ENCODE data around the gene ZNF581.

The ZNF581 gene

DNA sequence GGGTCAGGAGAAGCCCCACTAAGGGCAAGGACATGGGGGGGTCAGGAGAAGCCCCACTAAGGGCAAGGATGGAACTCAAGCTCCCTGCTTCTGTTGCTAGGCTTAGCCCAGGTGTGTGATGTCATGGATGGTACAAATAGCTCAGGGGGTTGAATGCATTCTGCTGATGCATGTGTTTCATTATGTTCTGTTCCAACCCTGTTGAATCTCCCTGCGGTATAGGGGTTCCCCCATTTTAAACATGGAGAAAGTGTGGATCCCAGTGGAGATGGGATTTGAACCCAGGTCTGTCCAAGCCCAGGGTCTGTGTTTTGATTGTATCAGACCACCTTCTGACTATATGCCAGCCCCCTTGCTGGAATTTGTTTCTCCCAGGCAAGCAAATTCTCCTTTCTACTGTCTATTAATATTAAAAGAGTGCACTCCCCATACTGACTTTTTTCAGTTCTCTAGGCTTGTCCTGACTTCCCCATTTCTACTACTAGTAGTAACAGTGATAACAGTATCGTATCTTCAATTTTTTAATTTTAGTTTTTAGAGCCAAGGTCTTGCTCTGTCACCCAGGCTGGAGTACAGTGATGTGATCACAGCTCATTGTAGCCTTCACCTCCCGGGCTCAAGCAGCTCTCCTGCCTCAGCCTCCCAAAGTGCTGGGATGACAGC is 31.3 kb upstream of the ZNF581 start:
- no peak for DNase-seq

DNA sequence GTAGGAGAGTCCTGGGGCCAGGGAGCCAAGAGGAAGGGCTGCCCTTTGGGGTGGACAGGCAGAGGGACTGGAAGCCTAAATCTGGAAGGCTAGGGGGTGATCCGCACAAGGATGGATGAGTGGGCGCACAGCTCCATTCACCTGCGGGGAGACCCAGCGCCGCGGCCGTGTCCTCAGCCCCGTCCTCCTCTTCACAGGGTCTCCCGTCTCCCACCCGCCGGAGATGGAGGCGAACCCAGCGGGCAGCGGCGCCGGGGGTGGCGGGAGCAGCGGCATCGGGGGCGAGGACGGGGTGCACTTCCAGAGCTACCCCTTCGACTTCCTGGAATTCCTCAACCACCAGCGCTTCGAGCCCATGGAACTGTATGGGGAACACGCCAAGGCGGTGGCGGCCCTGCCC is 30.1 kb upstream of the ZNF581 start:
- DNase-seq: no peak

DNA sequence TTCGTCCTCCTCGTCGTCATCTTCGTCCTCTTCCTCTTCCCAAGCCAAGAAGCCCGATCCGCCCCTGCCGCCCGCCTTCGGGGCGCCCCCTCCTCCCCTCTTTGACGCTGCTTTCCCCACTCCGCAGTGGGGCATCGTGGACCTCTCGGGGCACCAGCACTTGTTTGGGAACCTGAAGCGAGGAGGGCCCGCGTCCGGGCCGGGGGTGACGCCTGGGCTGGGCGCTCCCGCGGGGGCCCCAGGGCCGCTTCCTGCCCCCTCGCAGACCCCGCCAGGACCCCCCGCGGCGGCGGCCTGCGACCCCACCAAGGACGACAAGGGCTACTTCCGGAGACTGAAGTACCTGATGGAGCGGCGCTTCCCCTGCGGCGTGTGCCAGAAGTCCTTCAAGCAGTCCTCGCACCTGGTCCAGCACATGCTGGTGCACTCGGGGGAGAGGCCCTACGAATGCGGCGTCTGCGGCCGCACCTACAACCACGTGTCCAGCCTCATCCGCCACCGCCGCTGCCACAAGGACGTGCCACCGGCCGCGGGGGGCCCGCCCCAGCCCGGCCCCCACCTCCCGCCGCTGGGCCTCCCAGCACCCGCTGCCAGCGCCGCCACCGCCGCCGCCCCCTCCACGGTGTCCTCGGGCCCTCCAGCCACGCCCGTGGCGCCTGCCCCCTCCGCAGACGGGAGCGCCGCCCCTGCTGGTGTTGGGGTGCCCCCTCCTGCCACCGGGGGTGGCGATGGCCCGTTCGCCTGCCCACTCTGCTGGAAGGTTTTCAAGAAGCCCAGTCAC is 29.3 kb upstream of the ZNF581 start:
- no peak for DNase-seq

DNA sequence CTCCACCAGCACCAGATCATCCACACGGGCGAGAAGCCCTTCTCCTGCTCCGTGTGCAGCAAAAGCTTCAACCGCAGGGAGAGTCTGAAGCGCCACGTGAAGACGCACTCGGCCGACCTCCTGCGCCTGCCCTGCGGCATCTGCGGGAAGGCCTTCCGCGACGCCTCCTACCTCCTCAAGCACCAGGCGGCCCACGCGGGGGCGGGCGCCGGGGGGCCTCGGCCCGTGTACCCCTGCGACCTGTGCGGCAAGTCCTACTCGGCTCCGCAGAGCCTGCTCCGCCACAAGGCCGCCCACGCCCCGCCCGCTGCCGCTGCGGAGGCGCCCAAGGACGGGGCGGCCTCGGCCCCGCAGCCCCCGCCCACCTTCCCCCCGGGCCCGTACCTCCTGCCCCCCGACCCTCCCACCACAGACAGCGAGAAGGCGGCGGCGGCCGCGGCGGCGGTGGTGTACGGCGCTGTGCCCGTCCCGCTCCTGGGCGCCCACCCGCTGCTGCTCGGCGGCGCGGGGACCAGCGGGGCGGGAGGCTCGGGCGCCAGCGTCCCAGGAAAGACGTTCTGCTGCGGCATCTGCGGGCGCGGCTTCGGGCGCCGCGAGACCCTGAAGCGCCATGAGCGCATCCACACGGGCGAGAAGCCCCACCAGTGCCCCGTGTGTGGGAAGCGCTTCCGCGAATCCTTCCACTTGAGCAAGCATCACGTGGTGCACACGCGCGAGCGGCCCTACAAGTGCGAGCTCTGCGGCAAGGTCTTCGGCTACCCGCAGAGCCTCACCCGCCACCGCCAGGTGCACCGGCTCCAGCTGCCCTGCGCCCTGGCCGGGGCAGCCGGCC is 28.5 kb upstream of the ZNF581 start:
- DNase-seq: no peak

DNA sequence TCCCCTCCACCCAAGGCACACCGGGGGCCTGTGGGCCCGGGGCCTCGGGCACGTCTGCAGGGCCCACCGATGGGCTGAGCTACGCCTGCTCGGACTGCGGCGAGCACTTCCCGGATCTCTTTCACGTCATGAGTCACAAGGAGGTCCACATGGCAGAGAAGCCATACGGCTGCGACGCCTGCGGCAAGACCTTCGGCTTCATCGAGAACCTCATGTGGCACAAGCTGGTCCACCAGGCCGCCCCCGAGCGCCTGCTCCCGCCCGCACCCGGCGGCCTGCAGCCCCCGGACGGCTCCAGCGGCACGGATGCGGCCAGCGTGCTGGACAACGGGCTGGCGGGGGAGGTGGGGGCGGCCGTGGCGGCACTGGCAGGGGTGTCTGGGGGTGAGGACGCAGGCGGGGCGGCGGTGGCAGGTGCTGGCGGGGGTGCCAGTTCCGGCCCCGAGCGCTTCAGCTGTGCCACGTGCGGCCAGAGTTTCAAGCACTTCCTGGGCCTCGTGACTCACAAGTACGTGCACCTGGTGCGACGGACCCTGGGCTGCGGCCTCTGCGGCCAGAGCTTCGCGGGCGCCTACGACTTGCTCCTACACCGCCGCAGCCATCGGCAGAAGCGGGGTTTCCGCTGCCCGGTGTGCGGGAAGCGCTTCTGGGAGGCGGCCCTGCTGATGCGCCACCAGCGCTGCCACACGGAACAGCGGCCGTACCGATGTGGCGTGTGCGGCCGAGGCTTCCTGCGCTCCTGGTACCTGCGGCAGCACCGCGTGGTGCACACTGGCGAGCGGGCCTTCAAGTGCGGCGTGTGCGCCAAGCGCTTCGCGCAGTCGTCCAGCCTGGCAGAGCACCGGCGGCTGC is 27.7 kb upstream of the ZNF581 start:
- DNase-seq: no peak

DNA sequence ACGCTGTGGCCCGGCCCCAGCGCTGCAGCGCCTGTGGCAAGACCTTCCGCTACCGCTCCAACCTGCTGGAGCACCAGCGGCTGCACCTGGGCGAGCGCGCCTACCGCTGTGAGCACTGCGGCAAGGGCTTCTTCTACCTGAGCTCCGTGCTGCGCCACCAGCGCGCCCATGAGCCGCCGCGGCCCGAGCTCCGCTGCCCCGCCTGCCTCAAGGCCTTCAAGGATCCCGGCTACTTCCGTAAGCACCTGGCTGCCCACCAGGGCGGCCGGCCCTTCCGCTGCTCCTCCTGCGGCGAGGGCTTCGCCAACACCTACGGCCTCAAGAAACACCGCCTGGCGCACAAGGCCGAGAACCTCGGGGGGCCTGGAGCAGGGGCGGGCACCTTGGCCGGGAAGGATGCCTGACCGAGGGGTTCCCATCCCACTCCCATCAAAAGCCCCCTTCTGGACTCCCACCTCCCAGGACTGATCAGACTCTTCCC is 27.0 kb upstream of the ZNF581 start:
- DNase-seq: no peak

DNA sequence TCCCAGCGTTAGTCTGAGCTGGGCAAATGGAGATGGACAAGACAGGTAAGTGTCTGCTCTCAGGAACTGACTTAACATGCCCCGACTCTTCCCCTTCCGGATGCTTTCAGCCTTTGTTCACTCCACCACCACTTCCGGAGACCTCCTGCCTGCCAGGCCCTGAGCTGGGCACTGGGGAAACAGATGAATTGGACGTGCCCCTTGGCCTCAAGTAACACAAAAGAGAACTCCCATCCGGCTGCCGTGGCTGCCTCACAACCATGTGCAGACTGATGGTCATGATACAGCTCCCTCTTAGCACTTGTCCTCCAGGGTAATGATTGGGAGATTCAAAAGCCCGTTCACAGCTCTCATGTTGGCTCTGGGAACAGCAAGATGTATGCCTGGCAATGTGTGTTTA is 26.0 kb upstream of the ZNF581 start:
- no peak for DNase-seq

DNA sequence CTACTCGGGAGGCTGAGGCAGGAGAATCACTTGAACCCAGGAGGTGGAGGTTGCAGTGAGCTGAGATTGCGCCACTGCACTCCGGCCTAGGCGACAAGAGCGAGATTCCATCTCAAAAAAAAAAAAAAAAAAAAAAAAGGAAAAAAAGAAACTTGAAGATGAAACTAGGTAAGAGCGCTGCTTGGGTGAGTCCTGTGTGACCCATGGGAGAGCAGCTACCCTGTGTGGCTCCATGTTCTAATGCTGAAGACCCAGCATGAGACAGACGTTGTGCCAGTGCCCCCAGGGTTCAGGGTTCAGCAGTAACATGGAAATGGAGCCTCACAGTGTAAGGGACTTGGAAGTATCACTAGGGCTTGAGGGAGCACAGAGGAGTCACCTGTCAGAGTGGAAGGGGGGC is 25.0 kb upstream of the ZNF581 start:
- DNase-seq: no peak

DNA sequence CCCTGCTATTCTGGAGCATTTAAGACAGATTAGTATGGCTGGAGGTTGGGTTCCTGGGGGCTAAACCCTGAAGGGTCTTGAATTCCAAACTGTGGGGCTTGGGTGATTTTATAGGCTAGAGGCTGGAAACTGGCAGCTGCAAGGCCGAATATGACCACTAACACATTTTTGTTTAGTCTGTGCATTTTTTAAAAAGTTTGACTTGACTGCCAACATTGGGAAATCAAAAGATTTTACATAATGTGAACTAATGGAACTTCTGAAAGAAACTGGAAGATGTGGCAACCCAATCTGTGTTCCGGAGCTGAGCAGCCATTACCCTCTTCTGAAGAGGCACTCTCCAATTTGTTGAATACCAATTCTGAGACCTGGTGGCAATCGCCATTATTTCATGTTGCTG is 24.2 kb upstream of the ZNF581 start:
- DNase-seq: no peak

DNA sequence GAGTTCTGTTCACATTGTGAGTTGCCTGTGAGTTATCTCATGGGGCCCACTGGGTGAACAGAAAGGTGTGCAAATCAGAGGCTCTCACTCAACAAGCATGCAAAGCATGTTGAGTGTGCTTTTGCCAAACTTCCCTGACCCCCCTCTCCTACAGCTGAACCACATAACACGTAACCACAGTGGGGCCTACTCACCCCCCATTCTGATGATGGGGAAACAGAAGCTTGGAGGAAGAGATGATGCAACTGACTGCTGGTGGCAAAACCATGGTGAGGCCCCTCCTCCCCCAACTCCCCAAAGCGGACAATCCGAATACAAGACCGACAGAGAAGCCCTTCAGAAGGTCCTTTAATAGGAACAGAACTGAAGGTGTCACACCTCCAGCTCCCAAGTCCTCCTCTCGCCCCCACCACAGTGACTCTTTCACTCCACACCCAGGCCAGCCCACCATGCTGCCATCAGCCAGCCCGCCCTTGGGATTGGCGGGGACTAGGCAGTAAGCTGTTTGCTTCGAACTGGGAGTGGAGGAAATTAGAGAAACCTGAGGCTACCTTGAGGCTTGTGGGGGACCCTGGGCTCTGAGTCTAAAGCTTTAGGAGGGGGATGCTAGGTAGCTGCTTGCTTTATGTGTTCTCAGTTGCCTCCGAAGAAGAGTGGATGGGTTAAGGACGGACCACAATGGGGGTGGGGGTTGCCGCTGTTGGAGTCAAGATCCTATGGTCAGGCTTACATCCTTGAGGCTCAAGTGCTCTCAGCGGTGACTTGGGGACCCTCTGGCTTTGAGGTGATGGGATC is 22.8 kb upstream of the ZNF581 start:
- no peak for DNase-seq

DNA sequence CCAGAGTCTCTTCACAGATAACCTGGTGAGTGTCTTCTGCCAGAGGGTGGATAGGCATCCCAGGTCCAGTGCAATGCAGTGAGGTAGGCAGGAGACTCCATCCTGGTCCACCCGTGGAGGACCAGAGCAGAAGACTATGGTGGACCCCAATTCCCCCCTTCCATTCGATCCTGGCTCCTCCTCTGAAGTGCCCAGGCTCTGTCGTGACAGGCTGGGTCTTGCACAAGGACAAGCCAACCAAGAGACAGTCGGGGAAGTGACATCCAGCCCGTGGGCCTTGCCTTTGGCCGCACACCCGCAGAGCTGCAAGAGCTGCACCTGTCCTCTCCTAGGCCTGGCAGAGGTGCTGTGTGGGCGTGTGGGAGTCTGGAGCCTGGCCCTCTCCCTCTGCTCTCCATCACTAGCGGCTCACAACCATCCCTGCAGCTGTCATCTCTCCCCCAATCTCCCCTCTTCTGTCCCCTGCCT is 22.2 kb upstream of the ZNF581 start:
- DNase-seq: no peak

DNA sequence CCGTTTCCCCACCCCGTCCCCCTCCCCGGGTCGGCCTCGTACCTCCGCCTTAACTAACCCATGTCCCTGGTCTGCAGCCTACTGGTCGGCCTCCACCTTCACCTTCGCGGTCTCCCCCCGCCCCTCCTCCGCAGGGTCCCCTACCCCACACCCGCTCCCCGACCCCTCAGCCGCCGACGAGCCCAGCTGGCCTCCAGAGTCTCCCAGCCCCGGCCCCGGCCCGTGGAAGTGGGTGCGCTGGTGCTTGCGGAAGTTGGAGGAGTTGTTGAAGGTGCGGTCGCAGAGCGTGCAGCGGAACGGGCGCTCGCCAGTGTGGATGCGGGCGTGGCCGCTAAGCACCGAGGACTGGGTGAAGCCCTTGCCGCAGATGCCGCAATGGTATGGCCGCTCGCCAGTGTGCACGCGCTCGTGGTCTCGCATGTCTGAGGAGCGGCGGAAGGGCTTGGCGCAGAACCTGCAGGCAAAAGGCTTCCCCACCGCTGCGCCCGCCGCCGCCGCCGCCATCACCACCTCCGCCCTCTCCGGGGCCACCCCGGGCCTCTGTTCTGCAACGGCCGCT is 21.7 kb upstream of the ZNF581 start:
- no peak for DNase-seq

DNA sequence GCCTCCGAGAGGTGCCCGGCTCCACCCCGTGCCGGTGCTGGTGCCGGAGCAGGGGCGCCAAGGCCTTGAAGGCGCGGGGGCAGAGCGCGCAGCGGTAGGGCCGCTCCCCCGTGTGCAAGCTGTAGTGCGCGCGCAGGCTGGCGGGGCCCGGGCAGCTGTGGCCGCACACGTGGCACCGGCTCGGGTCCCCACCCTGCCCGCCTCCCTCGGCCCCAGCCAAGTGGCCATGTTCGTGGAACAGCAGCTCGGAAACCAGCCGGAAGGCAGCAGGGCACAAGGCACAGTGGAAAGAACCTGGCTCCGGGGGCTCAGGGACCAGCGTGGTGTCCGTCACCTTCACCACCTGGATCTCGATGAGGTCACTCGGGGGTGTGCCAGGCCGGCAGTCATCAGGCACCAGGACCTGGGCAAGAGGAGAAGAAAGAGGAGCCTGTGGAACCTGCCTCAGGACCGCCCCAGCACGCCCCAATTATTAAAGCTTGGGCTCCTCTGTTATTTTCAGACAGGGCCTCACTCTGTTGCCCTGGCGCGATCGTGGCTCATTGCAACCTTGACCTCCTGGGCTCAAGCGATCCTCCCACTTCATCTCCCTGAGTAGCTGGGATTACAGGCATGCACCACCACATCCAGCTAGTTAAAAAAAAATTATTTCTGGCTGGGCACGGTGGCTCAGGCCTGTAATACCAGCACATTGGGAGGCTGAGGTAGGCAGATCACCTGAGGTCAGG is 21.0 kb upstream of the ZNF581 start:
- DNase-seq: no peak

DNA sequence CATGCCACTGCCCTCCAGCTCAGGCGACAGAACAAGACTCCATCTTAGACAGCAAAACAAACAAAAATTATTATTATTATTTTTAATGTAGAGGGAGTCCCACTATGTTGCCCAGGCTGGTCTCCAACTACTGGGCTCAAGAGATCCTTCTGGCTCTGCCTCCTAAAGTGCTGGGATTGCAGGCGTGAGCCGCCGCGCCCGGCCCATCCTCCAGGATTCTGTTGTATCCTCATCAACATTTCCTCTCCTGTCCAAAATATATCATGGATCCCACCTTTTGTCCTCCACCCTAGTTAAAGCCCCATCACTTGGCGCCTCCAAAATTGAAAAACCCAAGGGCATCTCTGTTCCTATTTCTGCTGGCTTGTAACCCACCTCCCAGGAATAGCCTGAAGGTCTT is 20.3 kb upstream of the ZNF581 start:
- DNase-seq: no peak

DNA sequence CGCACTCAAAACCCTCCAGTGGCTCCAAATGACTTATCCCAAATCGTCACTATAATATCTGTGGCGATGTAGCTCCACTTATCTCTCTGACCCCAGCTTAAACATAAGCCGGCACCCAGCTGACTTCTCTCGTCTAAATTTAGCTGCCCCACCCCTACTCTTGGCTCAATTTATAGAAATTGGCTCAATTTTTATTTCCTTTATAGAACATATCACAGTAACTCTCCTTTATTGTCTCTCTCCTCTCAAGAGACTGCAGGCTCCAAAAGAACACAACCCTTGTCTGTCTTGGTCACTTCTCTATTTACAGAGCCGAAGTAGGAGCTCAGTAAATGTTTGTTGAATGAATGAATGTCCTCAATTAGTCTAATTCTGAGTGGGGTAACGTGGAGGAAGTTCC is 19.9 kb upstream of the ZNF581 start:
- no peak for DNase-seq

DNA sequence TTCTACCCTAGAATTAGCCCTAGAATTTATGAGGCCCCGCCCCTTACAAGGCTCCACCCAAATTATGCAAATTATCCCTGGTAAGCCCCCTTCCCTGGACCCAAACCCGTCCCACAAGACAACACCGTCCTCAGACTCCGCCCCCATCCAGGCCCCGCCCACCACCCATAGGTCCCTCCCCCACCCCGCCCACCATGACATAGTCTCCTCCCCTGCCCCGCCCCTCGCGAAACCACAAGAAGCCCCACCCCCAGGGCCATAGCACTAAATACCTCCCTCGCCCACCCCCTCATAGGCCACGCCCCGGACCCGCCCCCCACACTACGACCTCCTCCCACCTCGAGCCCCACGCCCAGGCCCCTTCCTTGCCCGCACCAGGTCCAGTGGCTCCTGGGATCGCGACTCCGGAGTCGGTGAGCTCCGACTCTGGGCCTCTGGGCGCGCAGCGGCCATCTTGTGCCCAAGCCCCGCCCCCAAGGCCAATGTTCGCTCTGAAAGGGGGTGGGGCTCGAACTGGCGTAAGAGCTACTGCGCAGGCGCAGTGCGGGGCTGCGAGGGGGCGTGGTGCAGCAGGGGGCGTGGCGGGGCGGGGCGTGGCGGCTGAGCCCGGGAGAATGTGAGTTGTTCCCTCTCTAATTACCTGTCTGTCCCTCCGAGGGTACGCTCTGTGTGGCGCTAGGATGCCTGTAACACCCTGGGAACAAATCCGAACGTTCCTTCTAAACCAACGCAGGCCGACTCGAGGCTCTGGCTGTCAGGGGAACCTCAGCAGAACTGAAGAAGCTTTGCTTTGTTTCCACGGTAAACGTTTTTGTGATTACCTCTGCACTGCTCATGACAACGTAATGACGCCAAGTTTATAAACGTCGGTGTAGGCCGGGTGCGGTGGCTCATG is 19.1 kb upstream of the ZNF581 start, which contains the start of gene ZNF784:
Gene ZNF784, minus strand, starts transcription at position 458 of the 895 bp plus-strand sequence. Its CDS starts 5 bp downstream, at position 453.
- peak; percentile 93 for DNase-seq

DNA sequence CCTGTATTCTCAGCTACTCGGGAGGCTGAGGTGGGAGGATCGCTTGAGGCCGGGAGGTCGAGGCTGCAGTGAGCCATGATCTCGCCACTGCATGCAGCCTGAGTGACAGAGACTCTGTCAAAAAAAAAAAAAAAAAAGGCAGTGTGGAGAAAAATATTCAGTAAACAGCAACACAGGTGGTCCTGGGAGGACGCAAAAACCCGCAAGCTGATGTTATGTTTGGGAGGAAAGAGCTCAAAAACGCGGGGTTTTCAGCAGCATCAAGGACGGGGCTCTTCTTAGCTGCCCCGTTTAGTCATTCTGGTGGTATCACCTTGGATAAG is 18.5 kb upstream of the ZNF581 start:
- no peak for DNase-seq

DNA sequence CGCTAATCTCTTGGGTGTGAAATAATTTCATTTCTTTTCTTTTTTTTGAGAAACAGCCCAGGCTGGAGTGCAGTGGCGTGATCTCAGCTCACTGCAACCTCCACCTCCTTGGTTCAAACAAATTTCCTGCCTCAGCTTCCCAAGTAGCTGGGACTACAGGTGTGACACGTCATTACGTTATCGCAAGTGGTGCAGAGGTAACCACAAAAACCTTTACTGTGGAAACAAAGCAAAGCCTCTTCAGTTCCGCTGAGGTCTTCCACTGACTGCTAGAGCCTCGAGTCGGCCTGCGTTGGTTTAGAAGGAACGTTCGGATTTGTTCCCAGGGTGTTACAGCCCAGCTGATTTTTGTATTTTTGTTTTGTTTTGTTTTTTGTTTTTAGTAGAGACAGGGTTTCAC is 17.1 kb upstream of the ZNF581 start:
- peak; percentile 49 for DNase-seq

DNA sequence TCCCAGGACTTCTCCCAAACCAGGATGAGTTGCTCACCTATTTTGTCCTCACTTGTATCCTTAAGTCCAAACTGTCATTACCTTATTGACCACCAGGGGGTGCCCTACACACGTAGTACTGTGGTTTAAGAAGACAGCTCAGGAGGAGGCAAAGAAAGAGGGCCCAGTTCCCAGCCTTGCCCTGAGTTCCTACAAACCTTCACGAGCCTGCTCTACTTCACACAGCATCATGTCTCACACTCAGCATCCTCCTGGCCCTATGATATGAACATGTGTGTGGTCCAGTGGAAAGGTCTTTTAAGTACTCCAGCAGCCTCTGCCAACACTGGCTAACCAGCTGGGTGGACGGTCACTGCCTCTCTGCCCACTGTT is 11.0 kb upstream of the ZNF581 start:
- peak; percentile 90 for DNase-seq

DNA sequence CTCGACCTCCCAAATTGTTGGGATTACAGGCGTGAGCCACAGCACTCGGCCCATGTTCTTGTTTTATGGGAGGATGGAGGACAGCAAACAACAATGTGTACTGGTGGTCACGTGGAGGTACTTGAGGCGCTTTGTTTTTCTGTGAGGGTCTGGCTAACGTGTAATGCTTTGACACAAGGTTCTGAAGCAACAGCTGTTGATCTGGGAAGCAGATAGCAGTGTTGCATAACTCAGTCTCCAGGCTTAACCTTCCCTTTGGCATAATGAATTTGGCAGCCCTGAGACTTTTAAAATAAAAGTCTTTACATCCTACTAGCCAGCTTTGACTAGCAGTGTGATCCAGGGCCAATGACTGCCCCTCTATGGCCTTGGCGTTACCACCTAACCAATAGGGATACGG is 9.6 kb upstream of the ZNF581 start:
- no peak for DNase-seq

Measured in effector CD4-positive, alpha-beta T cell (primary cell).